ENCODE measurements around the gene LKAAEAR1.
"Not testable (repeated sequence)": the region's sequence is repeated elsewhere in the genome, so short reads cannot be mapped to it uniquely, and the experiment has no call there.

LKAAEAR1 gene

DNA sequence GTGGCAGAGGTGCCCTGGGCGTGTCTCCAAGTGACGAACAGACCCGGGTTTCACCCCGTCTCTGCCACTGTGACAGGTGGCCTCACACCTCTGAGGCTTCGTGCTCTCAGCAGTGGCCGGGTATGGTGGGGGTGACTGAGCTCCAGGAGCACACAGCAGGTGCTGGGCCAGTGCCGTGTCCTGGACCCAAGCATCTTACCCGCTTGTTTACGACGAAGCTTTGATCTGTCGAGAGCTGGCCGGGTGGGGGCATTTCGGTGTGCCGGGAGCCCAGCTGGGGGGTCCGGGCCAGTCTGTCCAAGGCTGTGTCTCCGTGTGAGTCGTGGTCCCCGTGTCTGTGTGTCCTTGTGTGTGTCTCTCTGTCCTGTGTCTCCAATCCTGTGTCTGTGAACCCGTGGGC lies 7.1 kb upstream of the LKAAEAR1 start:
- no peaks in the 10 kb centered on the region; the same call in 1 of the 2 replicates for H3K36me3 ChIP-seq (ENCODE audit: insufficient read depth, low read length)
- H3K9me3 ChIP-seq (ENCODE audit: low read length): 0 out of 2 replicates have a peak, but pooled peaks cover 3% of the 10 kb centered on the region
- no peaks in the 10 kb centered on the region for H3K79me2 ChIP-seq (ENCODE audit: insufficient read depth, low read length)
- no peak overlapping the region for H3K27ac ChIP-seq (ENCODE audit: low read depth, low read length, poor library complexity, severe bottlenecking)
- H3K4me3 ChIP-seq (ENCODE audit: low read depth, low read length, poor library complexity, severe bottlenecking): no peak overlapping the region
- H3K9ac ChIP-seq (ENCODE audit: low read length): no peak overlapping the region
- no peaks in the 10 kb centered on the region for H3K9me2 ChIP-seq (ENCODE audit: low read depth, low read length)
- no peak overlapping the region for H3K4me2 ChIP-seq (ENCODE audit: low read length)
- H3K27me3 ChIP-seq (ENCODE audit: insufficient read depth, low read length): peaks cover 6% of the 10 kb centered on the region; the same call in 1 of the 2 replicates
- H4K20me1 ChIP-seq (ENCODE audit: insufficient read depth, low read length): no peaks in the 10 kb centered on the region
- H2AFZ ChIP-seq (ENCODE audit: low read length): no peak overlapping the region
- TF ChIP-seq, protein P1, sequence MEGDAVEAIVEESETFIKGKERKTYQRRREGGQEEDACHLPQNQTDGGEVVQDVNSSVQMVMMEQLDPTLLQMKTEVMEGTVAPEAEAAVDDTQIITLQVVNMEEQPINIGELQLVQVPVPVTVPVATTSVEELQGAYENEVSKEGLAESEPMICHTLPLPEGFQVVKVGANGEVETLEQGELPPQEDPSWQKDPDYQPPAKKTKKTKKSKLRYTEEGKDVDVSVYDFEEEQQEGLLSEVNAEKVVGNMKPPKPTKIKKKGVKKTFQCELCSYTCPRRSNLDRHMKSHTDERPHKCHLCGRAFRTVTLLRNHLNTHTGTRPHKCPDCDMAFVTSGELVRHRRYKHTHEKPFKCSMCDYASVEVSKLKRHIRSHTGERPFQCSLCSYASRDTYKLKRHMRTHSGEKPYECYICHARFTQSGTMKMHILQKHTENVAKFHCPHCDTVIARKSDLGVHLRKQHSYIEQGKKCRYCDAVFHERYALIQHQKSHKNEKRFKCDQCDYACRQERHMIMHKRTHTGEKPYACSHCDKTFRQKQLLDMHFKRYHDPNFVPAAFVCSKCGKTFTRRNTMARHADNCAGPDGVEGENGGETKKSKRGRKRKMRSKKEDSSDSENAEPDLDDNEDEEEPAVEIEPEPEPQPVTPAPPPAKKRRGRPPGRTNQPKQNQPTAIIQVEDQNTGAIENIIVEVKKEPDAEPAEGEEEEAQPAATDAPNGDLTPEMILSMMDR (IDR thresholded peaks at IDR 0.05; ENCODE audit: low read length): no peak
- no peaks in the 10 kb centered on the region for H3K4me1 ChIP-seq (ENCODE audit: insufficient read depth, low read length, severe bottlenecking)
- no peaks in the 10 kb centered on the region for H3F3A ChIP-seq (ENCODE audit: insufficient read depth, low read length)

DNA sequence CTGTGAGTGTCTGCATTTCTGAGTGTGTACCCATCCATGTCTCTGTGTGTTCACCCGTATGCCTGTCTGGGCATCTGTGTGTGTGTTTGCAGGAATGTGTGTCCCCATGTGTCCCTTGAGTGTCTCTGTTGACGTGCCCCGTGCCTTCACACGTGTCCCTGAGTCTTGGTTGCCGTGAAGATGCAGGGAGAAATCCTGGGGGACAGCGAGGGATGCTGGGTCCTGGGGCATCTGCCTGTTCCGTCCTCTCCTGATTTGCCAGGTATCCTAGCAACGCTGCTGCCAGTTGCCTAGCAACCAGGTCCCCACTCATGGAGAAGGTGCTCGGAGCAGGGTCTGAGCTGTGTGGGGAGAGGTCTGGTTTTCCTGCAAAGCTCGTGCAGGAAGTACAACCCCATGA lies 6.0 kb upstream of the LKAAEAR1 start:
- H2AFZ ChIP-seq (ENCODE audit: low read length): no peak overlapping the region
- no peak for TF ChIP-seq EZH2 (IDR thresholded peaks at IDR 0.05; ENCODE audit: borderline replicate concordance, low read length)
- TF ChIP-seq, protein P1 (IDR thresholded peaks at IDR 0.05; ENCODE audit: low read length): no peak
- no peak overlapping the region for H3K27ac ChIP-seq (ENCODE audit: low read depth, low read length, poor library complexity, severe bottlenecking)
- no peaks in the 10 kb centered on the region for H3K79me2 ChIP-seq (ENCODE audit: insufficient read depth, low read length)
- H3K4me3 ChIP-seq (ENCODE audit: low read depth, low read length, poor library complexity, severe bottlenecking): no peak overlapping the region
- no peaks in the 10 kb centered on the region for H3K9me2 ChIP-seq (ENCODE audit: low read depth, low read length)
- no peak overlapping the region for H3K4me2 ChIP-seq (ENCODE audit: low read length)
- H3K4me1 ChIP-seq (ENCODE audit: insufficient read depth, low read length, severe bottlenecking): no peaks in the 10 kb centered on the region
- no peaks in the 10 kb centered on the region; the same call in 1 of the 2 replicates for H3K36me3 ChIP-seq (ENCODE audit: insufficient read depth, low read length)
- H3K27me3 ChIP-seq (ENCODE audit: insufficient read depth, low read length): peaks cover 6% of the 10 kb centered on the region; the same call in 1 of the 2 replicates
- H3F3A ChIP-seq (ENCODE audit: insufficient read depth, low read length): no peaks in the 10 kb centered on the region
- no peak overlapping the region for H3K9ac ChIP-seq (ENCODE audit: low read length)
- H4K20me1 ChIP-seq (ENCODE audit: insufficient read depth, low read length): no peaks in the 10 kb centered on the region
- H3K9me3 ChIP-seq (ENCODE audit: low read length): 0 out of 2 replicates have a peak, but pooled peaks cover 3% of the 10 kb centered on the region

DNA sequence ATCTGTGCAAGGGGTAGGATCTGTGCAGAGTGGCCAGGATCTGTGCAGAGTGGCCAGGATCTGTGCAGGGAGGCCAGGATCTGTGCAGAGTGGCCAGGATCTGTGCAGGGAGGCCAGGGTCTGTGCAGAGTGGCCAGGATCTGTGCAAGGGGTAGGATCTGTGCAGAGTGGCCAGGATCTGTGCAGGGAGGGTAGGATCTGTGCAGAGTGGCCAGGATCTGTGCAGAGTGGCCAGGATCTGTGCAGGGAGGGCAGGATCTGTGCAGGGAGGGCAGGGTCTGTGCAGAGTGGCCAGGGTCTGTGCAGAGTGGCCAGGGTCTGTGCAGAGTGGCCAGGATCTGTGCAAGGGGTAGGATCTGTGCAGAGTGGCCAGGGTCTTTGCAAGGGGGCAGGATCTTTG lies 4.4 kb upstream of the LKAAEAR1 start:
- H3K27me3 ChIP-seq (ENCODE audit: insufficient read depth, low read length); H3K4me2 ChIP-seq (ENCODE audit: low read length); H3F3A ChIP-seq (ENCODE audit: insufficient read depth, low read length); H3K4me3 ChIP-seq (ENCODE audit: low read depth, low read length, poor library complexity, severe bottlenecking); H3K79me2 ChIP-seq (ENCODE audit: insufficient read depth, low read length); H3K9me2 ChIP-seq (ENCODE audit: low read depth, low read length); H3K9me3 ChIP-seq (ENCODE audit: low read length); H4K20me1 ChIP-seq (ENCODE audit: insufficient read depth, low read length); H3K9ac ChIP-seq (ENCODE audit: low read length); H3K36me3 ChIP-seq (ENCODE audit: insufficient read depth, low read length); H3K27ac ChIP-seq (ENCODE audit: low read depth, low read length, poor library complexity, severe bottlenecking); H3K4me1 ChIP-seq (ENCODE audit: insufficient read depth, low read length, severe bottlenecking); H2AFZ ChIP-seq (ENCODE audit: low read length): not testable (repeated sequence)

DNA sequence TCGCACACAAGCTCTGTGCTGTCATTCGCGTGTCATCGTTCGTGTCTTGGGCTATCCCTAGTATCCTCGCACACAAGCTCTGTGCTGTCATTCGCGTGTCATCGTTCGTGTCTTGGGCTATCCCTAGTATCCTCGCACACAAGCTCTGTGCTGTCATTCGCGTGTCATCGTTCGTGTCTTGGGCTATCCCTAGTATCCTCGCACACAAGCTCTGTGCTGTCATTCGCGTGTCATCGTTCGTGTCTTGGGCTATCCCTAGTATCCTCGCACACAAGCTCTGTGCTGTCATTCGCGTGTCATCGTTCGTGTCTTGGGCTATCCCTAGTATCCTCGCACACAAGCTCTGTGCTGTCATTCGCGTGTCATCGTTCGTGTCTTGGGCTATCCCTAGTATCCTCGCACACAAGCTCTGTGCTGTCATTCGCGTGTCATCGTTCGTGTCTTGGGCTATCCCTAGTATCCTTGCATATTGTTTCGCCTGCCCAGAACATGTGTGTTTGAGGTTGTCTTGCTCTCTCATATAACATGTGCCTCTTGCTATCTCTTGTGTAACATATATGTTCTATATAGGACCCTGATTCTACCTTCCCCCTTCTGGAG lies 3.1 kb upstream of the LKAAEAR1 start:
- not testable (repeated sequence) for H3K9ac ChIP-seq (ENCODE audit: low read length); H2AFZ ChIP-seq (ENCODE audit: low read length); H3K4me3 ChIP-seq (ENCODE audit: low read depth, low read length, poor library complexity, severe bottlenecking); H3K4me2 ChIP-seq (ENCODE audit: low read length); H3F3A ChIP-seq (ENCODE audit: insufficient read depth, low read length); H3K9me3 ChIP-seq (ENCODE audit: low read length); H3K27me3 ChIP-seq (ENCODE audit: insufficient read depth, low read length); H3K9me2 ChIP-seq (ENCODE audit: low read depth, low read length); H4K20me1 ChIP-seq (ENCODE audit: insufficient read depth, low read length); H3K36me3 ChIP-seq (ENCODE audit: insufficient read depth, low read length); H3K27ac ChIP-seq (ENCODE audit: low read depth, low read length, poor library complexity, severe bottlenecking); H3K79me2 ChIP-seq (ENCODE audit: insufficient read depth, low read length)
- H3K4me1 ChIP-seq (ENCODE audit: insufficient read depth, low read length, severe bottlenecking): peaks cover 10% of the 10 kb centered on the region
